HG03432 (cell line): ENCODE data around the gene ATF6.
A peak's percentile ranks its signal among the peaks of the same experiment; 100 is the strongest.

Experiments
- ATAC-seq: cut with Tn5 transposase; IDR thresholded peaks from one replicate; pipeline ENCODE4 v1.9.1; 2021; ENCODE audit warnings: mild to moderate bottlenecking, moderate library complexity; ENCODE audit not compliant: unreplicated experiment

The ATF6 gene

GRCh38 chr1:161885003-161885402, 118.9 kb downstream of the ATF6 start:
- ATAC-seq: no peak

- ATAC-seq: no peak
These were observed 119.6 kb downstream of the ATF6 start for GRCh38 chr1:161885759-161886158.

GRCh38 chr1:161886589-161886988, 120.5 kb downstream of the ATF6 start:
- no peak for ATAC-seq

- no peak for ATAC-seq
These were observed 121.7 kb downstream of the ATF6 start for GRCh38 chr1:161887730-161888287.

- ATAC-seq: no peak
These were observed 124.5 kb downstream of the ATF6 start for GRCh38 chr1:161890574-161890973.

- ATAC-seq: no peak
These were observed 133.0 kb downstream of the ATF6 start for GRCh38 chr1:161899091-161899490.

- ATAC-seq: no peak
These were observed 134.0 kb downstream of the ATF6 start for GRCh38 chr1:161900160-161900559.

GRCh38 chr1:161902182-161902581, 136.1 kb downstream of the ATF6 start:
- ATAC-seq: no peak

- no peak for ATAC-seq
These were observed 139.3 kb downstream of the ATF6 start for GRCh38 chr1:161905269-161905884.

- ATAC-seq: no peak
These were observed 141.1 kb downstream of the ATF6 start for GRCh38 chr1:161907265-161907664.

- no peak for ATAC-seq
These were observed 142.1 kb downstream of the ATF6 start for GRCh38 chr1:161908264-161908663.

- no peak for ATAC-seq
These were observed 144.5 kb downstream of the ATF6 start for GRCh38 chr1:161910604-161911003.

- ATAC-seq: no peak
These were observed 147.5 kb downstream of the ATF6 start for GRCh38 chr1:161913482-161914140.

- no peak for ATAC-seq
These were observed 148.5 kb downstream of the ATF6 start for GRCh38 chr1:161914595-161914994.

GRCh38 chr1:161915051-161915503, 149.0 kb downstream of the ATF6 start:
- peak; percentile 86 for ATAC-seq

- no peak for ATAC-seq
These were observed 149.9 kb downstream of the ATF6 start for GRCh38 chr1:161915978-161916377.

- ATAC-seq: no peak
These were observed 153.1 kb downstream of the ATF6 start for GRCh38 chr1:161919229-161919628.

GRCh38 chr1:161921491-161921890, 155.4 kb downstream of the ATF6 start:
- no peak for ATAC-seq

- no peak for ATAC-seq
These were observed 155.9 kb downstream of the ATF6 start for GRCh38 chr1:161921990-161922389.

- no peak for ATAC-seq
These were observed 161.9 kb downstream of the ATF6 start for GRCh38 chr1:161928056-161928455.

GRCh38 chr1:161929137-161929536, 163.0 kb downstream of the ATF6 start:
- no peak for ATAC-seq

- no peak for ATAC-seq
These were observed 163.9 kb downstream of the ATF6 start for GRCh38 chr1:161930064-161930463.
